Epithelial cell of proximal tubule (primary cell): ENCODE data around the gene CCDC121. TPM values are rescaled to one million over a fixed set of nuclear protein-coding genes. Genes with fewer than 3 reads are reported as not detected.
"Not testable (repeated sequence)": the region's sequence is repeated elsewhere in the genome, so short reads cannot be mapped to it uniquely, and the experiment has no call there.

Experiments
- DNase-seq: peaks from one replicate; pipeline ENCODE4 v3.0.0-alpha.2; 2011; ENCODE audit warnings: low read depth
- H3K4me3 ChIP-seq: 2 replicates; pipeline ENCODE4 v1.5.1; 2011; ENCODE audit warnings: low read depth, mild to moderate bottlenecking, low read length
- CTCF ChIP-seq: conservative IDR thresholded peaks from 2 replicates; pipeline ENCODE4 v1.5.1; 2012; ENCODE audit warnings: low read depth, mild to moderate bottlenecking, low read length
- total RNA-seq: library from RNA; depleted of rRNA; stranded (reverse); fragments of >200 nt; gene quantifications from 2 replicates; pipeline ENCODE4 v1.2.3, GENCODE V29; 2015

Gene CCDC121
- total RNA-seq, 1 donor from 2014 or later = 0.12 TPM

- no peak for TF ChIP-seq CTCF
- DNase-seq = no peak
- H3K4me3 ChIP-seq = no peak overlapping the region
Measured at GRCh38 chr2:27615316-27615715, 13.5 kb downstream of the CCDC121 start.

- no peak for DNase-seq
- no peak overlapping the region for H3K4me3 ChIP-seq
- no peak for TF ChIP-seq CTCF
Measured at GRCh38 chr2:27613985-27614384, 14.8 kb downstream of the CCDC121 start.

- no peak for DNase-seq
Measured at GRCh38 chr2:27606611-27607010, 22.2 kb downstream of the CCDC121 start.

GRCh38 chr2:27596627-27597026, 32.2 kb downstream of the CCDC121 start:
- TF ChIP-seq CTCF = no peak
- no peak overlapping the region for H3K4me3 ChIP-seq
- DNase-seq = no peak

More at GRCh38 chr2:27606611-27607010, 22.2 kb downstream of the CCDC121 start:
- H3K4me3 ChIP-seq = no peak overlapping the region
- no peak for TF ChIP-seq CTCF

GRCh38 chr2:27595412-27595811, 33.4 kb downstream of the CCDC121 start:
- DNase-seq, H3K4me3 ChIP-seq: not testable (repeated sequence)

- not testable (repeated sequence) for DNase-seq, H3K4me3 ChIP-seq
Measured at GRCh38 chr2:27594020-27594703, 34.6 kb downstream of the CCDC121 start.

- TF ChIP-seq CTCF = no peak
- no peak overlapping the region for H3K4me3 ChIP-seq
Measured at GRCh38 chr2:27593240-27593639, 35.6 kb downstream of the CCDC121 start.

GRCh38 chr2:27591745-27592144, 37.1 kb downstream of the CCDC121 start:
- DNase-seq = no peak
- H3K4me3 ChIP-seq = no peak overlapping the region
- TF ChIP-seq CTCF = no peak

More at GRCh38 chr2:27593240-27593639, 35.6 kb downstream of the CCDC121 start:
- DNase-seq = no peak
